Kidney epithelial cell (primary cell): ENCODE results near the gene TSHZ2. TPM values are rescaled to one million over a fixed set of nuclear protein-coding genes. Genes with fewer than 3 reads are reported as not detected.

Source experiments
- DNase-seq: peaks from one replicate; pipeline ENCODE4 v3.0.0-alpha.2; 2010; ENCODE audit warnings: low read depth
- H3K27me3 ChIP-seq: 2 replicates; pipeline ENCODE4 v1.6.0; 2011; ENCODE audit warnings: low read length; ENCODE audit not compliant: control insufficient read depth, insufficient read depth
- H3K36me3 ChIP-seq: 2 replicates; pipeline ENCODE4 v1.5.1; 2011; ENCODE audit warnings: low read length; ENCODE audit not compliant: control insufficient read depth, insufficient read depth
- H3K4me3 ChIP-seq: 2 replicates; pipeline ENCODE4 v1.5.1; 2011; ENCODE audit warnings: low read depth, mild to moderate bottlenecking, control low read depth, low read length
- total RNA-seq: library from RNA; depleted of rRNA; stranded (reverse); fragments of >200 nt; gene quantifications from 2 replicates; pipeline ENCODE4 v1.2.3, GENCODE V29; 2015
- TF ChIP-seq, protein P1 (sequence below): IDR thresholded peaks from 2 replicates; pipeline ENCODE4 v1.5.1; 2011; ENCODE audit warnings: mild to moderate bottlenecking, moderate library complexity, low read length, control low read depth, inconsistent platforms; ENCODE audit not compliant: insufficient read depth, poor library complexity, severe bottlenecking

Gene TSHZ2
- total RNA-seq, 1 donor from 2014 or later: 1.0 TPM

DNA sequence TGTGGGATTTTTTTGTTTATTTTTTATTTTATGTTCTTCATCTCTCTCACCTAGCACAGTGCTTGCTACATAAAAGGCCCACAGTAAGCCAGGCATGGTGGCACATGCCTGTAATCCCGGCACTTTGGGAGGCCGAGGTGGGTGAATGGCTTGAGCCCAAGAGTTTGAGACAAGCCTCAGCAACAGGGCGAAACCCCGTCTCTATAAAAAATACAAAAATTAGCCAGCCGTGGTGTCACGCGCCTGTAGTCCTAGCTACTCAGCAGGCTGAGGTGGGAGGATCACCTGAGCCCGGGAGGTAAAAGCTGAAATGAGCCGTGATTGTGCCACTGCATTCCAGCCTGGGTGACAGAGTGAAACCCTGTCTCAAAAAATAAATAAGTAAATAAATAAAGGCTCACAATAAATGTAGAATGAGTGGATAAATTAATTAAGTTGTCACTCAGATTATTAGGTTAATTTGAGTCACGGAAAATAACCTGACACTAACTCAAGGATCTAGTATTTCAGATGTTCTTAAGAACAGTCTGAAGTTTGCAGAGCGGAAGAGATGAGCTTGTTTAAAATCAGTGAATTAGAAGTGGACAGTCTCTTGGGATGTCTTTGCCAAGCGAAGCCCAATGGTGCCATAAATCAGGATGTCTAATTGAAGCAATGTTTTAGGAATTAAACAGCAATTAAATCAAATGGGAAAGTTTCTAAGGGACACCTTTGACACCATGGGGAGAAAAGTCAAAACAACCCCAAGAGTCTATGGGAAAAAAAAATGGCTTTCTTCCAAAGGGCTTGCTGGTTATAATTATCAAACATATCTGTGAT lies 407.1 kb downstream of the TSHZ2 start:
- Histone ChIP-seq H3K4me3 (no peak overlapping the region), H3K36me3 (no peaks in the 10 kb centered on the region), H3K27me3 (no peaks in the 10 kb centered on the region)
- TF ChIP-seq, protein P1, sequence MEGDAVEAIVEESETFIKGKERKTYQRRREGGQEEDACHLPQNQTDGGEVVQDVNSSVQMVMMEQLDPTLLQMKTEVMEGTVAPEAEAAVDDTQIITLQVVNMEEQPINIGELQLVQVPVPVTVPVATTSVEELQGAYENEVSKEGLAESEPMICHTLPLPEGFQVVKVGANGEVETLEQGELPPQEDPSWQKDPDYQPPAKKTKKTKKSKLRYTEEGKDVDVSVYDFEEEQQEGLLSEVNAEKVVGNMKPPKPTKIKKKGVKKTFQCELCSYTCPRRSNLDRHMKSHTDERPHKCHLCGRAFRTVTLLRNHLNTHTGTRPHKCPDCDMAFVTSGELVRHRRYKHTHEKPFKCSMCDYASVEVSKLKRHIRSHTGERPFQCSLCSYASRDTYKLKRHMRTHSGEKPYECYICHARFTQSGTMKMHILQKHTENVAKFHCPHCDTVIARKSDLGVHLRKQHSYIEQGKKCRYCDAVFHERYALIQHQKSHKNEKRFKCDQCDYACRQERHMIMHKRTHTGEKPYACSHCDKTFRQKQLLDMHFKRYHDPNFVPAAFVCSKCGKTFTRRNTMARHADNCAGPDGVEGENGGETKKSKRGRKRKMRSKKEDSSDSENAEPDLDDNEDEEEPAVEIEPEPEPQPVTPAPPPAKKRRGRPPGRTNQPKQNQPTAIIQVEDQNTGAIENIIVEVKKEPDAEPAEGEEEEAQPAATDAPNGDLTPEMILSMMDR: no peak
- DNase-seq: no peak

DNA sequence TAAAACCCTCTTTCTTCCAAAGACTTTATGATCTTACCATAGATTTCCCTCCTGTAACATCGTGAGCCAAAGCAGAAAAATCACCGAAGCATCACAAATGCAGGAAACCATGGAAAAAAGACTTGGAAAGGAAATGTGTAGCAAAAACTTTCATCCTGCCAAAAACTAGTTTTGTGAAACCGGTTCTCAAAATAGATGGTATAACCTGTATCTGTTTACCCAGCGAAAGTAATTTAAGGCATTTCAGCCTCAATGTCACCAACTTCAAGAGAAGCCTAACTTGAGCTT lies 407.6 kb downstream of the TSHZ2 start:
- TF ChIP-seq, protein P1: no peak
- H3K27me3 ChIP-seq: no peaks in the 10 kb centered on the region

GRCh38 chr20:53381568-53382262 lies 409.6 kb downstream of the TSHZ2 start:
- DNase-seq: no peak
- TF ChIP-seq, protein P1: no peak
- Histone ChIP-seq H3K36me3 (no peaks in the 10 kb centered on the region), H3K4me3 (no peak overlapping the region), H3K27me3 (no peaks in the 10 kb centered on the region)

More for the DNA sequence above, 407.6 kb downstream of the TSHZ2 start:
- H3K36me3 ChIP-seq: no peaks in the 10 kb centered on the region
- no peak for DNase-seq
- no peak overlapping the region for H3K4me3 ChIP-seq

DNA sequence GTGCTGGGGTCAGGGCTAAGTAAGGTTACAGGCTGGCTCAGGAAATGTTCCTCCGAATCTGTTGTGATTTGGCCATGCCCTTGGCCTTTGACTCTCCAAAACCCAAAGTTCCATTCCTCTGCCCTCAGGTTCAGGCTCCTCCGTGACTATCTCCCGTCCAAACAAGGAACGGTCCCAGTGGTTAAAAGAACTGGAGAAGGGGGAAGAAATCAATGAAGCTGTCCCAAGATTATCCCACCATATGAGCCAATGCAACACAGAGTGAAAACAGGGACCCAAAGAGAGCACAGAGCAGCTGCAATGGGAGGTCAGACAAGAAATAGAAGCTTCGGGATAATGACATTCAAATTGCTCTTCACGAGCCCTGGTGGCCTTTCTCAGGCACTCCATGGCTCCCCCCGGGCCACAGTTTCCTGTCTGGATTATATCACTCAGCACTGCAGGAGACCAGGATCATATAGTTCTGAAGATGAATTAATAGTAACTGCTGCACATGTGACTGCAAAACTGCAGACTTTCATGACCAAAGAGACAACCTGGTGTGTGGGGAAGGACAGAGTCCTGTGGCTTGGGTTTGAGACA lies 410.2 kb downstream of the TSHZ2 start:
- Histone ChIP-seq H3K4me3 (no peak overlapping the region), H3K27me3 (no peaks in the 10 kb centered on the region), H3K36me3 (no peaks in the 10 kb centered on the region)
- TF ChIP-seq, protein P1: no peak
- DNase-seq: no peak

DNA sequence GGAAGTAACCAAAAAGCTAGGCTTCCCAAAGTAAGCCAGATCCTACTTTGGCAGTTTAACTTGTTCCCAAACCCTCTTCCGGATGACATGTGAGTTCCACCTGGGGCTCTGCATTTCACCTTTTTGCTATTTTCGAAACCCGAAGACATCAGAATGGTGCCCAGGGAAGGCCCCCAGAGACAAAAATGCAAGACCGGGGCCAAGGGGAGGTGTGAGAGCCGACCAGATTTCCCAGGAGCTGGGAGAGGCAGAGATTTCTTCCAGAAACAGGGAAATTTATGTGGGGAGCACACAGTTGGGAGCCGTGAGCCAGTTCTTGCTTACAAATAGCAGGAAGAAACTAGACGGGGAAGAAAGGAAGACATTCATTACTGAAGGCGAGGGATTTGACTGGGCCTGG lies 411.8 kb downstream of the TSHZ2 start:
- Histone ChIP-seq H3K27me3 (no peaks in the 10 kb centered on the region), H3K4me3 (no peak overlapping the region), H3K36me3 (no peaks in the 10 kb centered on the region)
- TF ChIP-seq, protein P1: no peak
- DNase-seq: no peak
